Measurements from ENCODE around the gene ATF1. TPM values are rescaled to one million over a fixed set of nuclear protein-coding genes. Genes with fewer than 3 reads are reported as not detected.
A peak's percentile ranks its signal among the peaks of the same experiment; 100 is the strongest.
"Not testable (repeated sequence)": the region's sequence is repeated elsewhere in the genome, so short reads cannot be mapped to it uniquely, and the experiment has no call there.

The ATF1 gene
- total RNA-seq, 2 donors from 2014 or later = 27.5 to 35.7 TPM

DNA sequence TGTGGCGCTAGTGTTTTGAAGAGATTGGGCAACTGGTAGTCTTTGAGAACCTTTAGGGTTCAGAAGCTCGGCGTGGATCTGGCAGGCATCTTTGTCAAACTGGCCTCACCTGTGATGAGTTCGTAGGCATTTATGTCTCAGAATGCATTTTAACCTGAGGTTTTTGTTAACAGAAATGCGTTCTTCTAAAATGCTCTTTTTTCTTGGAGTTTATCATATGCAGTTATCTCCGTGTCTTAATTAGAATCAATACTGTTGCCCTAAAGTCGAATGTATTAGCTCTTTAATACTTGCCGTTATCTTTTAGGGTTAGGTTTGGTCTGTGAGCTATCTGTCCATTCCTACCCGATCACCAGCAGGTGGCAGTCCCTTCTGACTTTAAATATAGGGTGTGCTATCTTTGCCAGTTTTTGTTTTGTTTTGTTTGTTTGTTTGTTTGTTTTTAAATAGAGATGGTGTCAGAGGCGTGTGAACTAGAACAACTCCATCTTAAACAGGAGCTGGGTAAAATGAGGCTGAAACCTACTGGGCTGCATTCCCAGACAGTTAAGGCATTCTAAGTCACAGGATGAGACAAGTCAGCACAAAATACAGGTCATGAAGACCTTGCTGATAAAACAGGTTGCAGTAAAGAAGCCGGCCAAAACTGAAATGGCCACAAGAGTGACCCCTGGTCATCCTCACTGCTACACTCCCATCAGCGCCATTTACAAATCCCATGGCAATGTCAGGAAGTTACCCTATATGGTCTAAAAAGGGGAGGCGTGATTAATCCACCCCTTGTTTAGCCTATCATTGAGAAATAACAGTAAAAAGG, 1.4 kb downstream of the ATF1 start:
- peaks cover 14% of the 10 kb centered on the region for H3K9me3 ChIP-seq (ENCODE audit: control insufficient read depth, low read length)
- peak overlapping the region; percentile 91 for H3K9ac ChIP-seq (ENCODE audit: extremely low read depth, low read length, poor library complexity, severe bottlenecking)
- peaks cover 7% of the 10 kb centered on the region for H3K36me3 ChIP-seq (ENCODE audit: control insufficient read depth, insufficient read depth, low read length)
- H3K27me3 Mint-ChIP-seq (ENCODE audit: insufficient read depth) = no peaks in the 10 kb centered on the region
- DNase-seq = peak; percentile 75
- H3K4me3 ChIP-seq (ENCODE audit: low read length) = peak overlapping the region; percentile 95
- no peaks in the 10 kb centered on the region for H3K27me3 ChIP-seq (ENCODE audit: control insufficient read depth, insufficient read depth, low read length, poor library complexity, severe bottlenecking)
- H3K27ac ChIP-seq (ENCODE audit: low read depth, low read length) = no peak overlapping the region
- H3K4me1 ChIP-seq (ENCODE audit: control insufficient read depth, insufficient read depth, low read length) = no peaks in the 10 kb centered on the region
- peak overlapping the region; percentile 78 for H3K4me3 Mint-ChIP-seq
- WGBS, 2 experiments (ENCODE audit: insufficient coverage in 1 of 2, insufficient read length in 1 of 2) = 25% methylated on average over 9 to 13 of the region's 13 CpGs
- peaks cover 5% of the 10 kb centered on the region for H3K9me3 Mint-ChIP-seq
- peaks cover 12% of the 10 kb centered on the region for H3K4me1 Mint-ChIP-seq
- peak overlapping the region; percentile 88 for H3K27ac Mint-ChIP-seq
- TF ChIP-seq, protein P1, sequence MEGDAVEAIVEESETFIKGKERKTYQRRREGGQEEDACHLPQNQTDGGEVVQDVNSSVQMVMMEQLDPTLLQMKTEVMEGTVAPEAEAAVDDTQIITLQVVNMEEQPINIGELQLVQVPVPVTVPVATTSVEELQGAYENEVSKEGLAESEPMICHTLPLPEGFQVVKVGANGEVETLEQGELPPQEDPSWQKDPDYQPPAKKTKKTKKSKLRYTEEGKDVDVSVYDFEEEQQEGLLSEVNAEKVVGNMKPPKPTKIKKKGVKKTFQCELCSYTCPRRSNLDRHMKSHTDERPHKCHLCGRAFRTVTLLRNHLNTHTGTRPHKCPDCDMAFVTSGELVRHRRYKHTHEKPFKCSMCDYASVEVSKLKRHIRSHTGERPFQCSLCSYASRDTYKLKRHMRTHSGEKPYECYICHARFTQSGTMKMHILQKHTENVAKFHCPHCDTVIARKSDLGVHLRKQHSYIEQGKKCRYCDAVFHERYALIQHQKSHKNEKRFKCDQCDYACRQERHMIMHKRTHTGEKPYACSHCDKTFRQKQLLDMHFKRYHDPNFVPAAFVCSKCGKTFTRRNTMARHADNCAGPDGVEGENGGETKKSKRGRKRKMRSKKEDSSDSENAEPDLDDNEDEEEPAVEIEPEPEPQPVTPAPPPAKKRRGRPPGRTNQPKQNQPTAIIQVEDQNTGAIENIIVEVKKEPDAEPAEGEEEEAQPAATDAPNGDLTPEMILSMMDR (conservative IDR thresholded peaks at IDR 0.05) = peak; percentile 83
- H3K36me3 Mint-ChIP-seq (ENCODE audit: low read depth) = peaks cover 8% of the 10 kb centered on the region

DNA sequence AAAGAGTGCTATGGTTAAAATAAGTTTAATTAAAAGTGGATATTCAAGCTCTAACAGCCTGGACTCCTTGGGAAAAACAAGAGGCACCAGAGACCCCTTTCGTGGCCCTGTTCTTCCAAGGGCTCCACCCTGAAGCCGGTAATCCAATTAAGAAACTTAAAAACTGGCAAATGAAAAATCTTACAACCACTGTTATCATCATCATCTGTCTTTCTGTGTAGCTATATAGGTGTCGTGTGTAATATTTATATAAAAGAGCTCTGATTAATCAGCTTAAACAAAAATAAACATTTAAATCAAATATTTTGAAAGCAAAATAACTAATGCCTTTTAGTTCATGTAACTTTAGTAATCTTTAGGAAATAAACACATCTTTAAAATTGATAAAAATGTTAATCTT, 4.5 kb downstream of the ATF1 start:
- peaks cover 36% of the 10 kb centered on the region for H3K36me3 Mint-ChIP-seq (ENCODE audit: low read depth)
- DNase-seq = no peak
- TF ChIP-seq, protein P1 (conservative IDR thresholded peaks at IDR 0.05) = no peak
- no peak overlapping the region for H3K27ac ChIP-seq (ENCODE audit: low read depth, low read length)
- H3K4me3 ChIP-seq (ENCODE audit: low read length) = no peak overlapping the region
- H3K27ac Mint-ChIP-seq = no peak overlapping the region
- H3K36me3 ChIP-seq (ENCODE audit: control insufficient read depth, insufficient read depth, low read length) = peaks cover 22% of the 10 kb centered on the region
- H3K9me3 ChIP-seq (ENCODE audit: control insufficient read depth, low read length) = peaks cover 18% of the 10 kb centered on the region
- no peaks in the 10 kb centered on the region for H3K27me3 Mint-ChIP-seq (ENCODE audit: insufficient read depth)
- no peaks in the 10 kb centered on the region for H3K27me3 ChIP-seq (ENCODE audit: control insufficient read depth, insufficient read depth, low read length, poor library complexity, severe bottlenecking)
- no peak overlapping the region for H3K9ac ChIP-seq (ENCODE audit: extremely low read depth, low read length, poor library complexity, severe bottlenecking)
- H3K4me1 Mint-ChIP-seq = peaks cover 8% of the 10 kb centered on the region
- WGBS, 2 experiments (ENCODE audit: insufficient coverage in 1 of 2, insufficient read length in 1 of 2) = 88 to 100% methylated on average over 1 of the region's 3 CpGs
- no peak overlapping the region for H3K4me3 Mint-ChIP-seq
- H3K9me3 Mint-ChIP-seq = peaks cover 10% of the 10 kb centered on the region
- no peaks in the 10 kb centered on the region for H3K4me1 ChIP-seq (ENCODE audit: control insufficient read depth, insufficient read depth, low read length)

DNA sequence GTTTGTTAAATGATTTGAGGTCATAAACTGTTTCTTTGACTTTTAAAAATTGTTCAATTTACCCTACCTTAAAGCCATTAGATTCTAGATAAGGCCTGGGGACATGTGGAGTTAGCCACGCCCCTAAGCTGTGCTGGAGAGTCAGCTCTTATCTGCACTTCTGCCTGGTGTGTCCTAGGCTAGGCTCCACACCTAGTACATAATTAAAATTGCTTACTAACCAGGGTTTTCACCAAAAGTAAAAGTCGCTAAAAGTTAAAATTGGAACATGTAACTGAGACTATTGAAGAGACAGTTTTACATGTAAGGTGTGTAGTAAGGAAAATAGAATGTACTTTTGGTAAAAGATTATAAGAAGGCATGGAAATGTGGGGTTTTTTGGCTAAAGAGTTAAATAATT, 4.9 kb downstream of the ATF1 start:
- H3K9me3 ChIP-seq (ENCODE audit: control insufficient read depth, low read length) = peaks cover 18% of the 10 kb centered on the region
- not testable (repeated sequence) for H3K4me3 Mint-ChIP-seq; H3K4me1 Mint-ChIP-seq; H3K9ac ChIP-seq (ENCODE audit: extremely low read depth, low read length, poor library complexity, severe bottlenecking); H3K27ac ChIP-seq (ENCODE audit: low read depth, low read length); H3K27me3 Mint-ChIP-seq (ENCODE audit: insufficient read depth); DNase-seq; H3K4me1 ChIP-seq (ENCODE audit: control insufficient read depth, insufficient read depth, low read length); H3K27me3 ChIP-seq (ENCODE audit: control insufficient read depth, insufficient read depth, low read length, poor library complexity, severe bottlenecking); H3K27ac Mint-ChIP-seq
- peaks cover 36% of the 10 kb centered on the region for H3K36me3 Mint-ChIP-seq (ENCODE audit: low read depth)
- peak overlapping the region; percentile 45 for H3K4me3 ChIP-seq (ENCODE audit: low read length)
- peaks cover 22% of the 10 kb centered on the region for H3K36me3 ChIP-seq (ENCODE audit: control insufficient read depth, insufficient read depth, low read length)
- peaks cover 10% of the 10 kb centered on the region for H3K9me3 Mint-ChIP-seq
- WGBS, 2 experiments (ENCODE audit: insufficient coverage in 1 of 2, insufficient read length in 1 of 2) = 80 to 86% methylated on average over 1 to 2 of the region's 2 CpGs

Measured in endodermal cell (in vitro differentiated cells).